ENCODE results near the gene UHMK1.

Gene UHMK1

DNA sequence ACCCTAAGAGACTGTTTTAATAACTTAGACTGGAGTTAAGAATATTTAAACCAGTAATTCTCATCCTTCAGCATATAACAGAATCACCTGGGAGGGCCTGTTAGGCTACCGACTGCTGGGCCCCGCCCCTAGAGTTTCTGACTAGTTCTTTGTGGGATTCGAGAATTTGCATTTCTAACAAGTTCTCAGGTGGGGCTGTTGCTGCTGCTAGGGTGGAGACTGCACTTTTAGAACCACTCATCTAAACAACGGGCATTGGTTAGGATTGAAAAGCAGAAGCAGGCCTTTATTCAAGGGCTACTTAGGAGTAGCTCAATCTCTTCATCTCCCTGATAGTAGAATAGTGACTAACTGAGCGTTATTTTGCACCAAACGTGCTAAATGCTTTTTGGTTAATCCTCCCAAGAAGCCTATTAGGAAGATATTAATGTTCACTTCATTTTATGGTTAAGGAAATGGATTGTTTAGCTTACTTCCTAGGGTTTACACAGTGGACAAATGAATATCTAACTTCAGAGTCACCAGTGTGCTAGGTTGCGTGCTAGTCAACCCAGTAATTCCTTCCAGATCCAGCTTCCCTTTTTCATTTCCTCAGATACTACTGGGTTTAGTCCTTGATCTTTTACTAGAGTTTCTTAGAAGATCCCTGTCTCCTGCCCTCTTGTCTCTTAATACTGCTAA lies 32.8 kb downstream of the UHMK1 start:
- no peak for DNase-seq (ENCODE audit: low read depth in 2 of 2)

GRCh38 chr1:162530988-162531319 lies 33.3 kb downstream of the UHMK1 start:
- DNase-seq (ENCODE audit: low read depth in 2 of 2) = no peak

DNA sequence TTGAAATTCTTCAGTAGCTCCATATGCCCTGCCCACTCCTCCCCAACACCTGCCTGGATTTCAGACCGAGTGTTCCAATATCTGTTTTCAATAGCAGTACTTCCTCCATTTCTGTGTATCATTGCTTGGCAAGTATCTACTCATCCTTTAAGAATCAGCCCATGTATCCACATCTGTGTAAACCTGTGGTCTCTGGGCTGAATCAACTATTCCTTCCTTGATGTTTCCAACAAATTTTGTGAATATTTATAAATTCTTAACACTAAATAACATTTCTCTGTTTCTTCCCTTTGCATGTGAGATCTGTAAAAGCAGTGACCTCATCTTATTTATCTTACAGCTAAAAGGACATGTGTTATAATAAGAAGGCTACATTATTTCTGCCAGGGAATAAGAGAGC lies 37.9 kb downstream of the UHMK1 start:
- DNase-seq (ENCODE audit: low read depth in 2 of 2) = no peak

DNA sequence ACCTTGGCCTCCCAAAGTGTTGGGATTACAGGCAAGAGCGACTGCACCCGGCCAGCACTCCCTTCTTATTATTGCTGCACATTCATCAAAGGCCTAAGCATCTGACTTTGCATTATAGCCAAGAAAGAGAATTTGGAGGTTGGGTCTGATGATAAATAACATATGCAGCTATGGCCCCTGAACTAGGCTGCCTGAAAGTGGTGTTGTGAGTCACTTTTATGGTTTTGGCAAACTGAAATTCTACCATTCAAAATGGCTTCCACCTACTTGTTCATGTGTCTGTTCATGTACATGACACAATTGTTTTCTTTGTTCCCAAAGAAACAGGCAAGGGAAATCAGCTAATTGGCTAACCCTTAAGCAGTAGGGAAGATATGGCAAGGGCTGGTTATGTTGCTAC lies 38.9 kb downstream of the UHMK1 start:
- DNase-seq (ENCODE audit: low read depth in 2 of 2) = no peak

DNA sequence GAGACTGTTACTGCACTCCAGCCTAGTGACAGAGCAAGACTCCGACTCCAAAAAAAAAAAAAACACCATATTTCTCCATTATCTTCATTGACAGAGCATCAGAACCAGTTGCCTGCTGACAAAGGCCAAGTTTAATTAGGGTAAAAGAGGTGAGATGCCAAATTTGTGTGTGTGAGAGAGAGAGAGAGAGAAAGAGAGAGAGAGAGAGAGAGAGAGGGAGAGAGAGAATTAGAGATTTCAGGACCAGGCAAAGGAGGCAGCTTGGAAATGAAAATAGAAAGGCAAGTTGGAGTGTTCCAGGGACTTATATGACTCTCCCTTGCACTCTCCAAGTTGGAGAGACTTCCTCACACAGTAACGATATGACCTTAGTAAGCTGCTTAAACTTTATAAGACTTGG lies 39.6 kb downstream of the UHMK1 start:
- no peak for DNase-seq (ENCODE audit: low read depth in 2 of 2)

- no peak for DNase-seq (ENCODE audit: low read depth in 2 of 2)
Measured at GRCh38 chr1:162538815-162539431, 41.3 kb downstream of the UHMK1 start.

- DNase-seq (ENCODE audit: low read depth in 2 of 2) = no peak
Measured at GRCh38 chr1:162541619-162542141, 44.1 kb downstream of the UHMK1 start.

DNA sequence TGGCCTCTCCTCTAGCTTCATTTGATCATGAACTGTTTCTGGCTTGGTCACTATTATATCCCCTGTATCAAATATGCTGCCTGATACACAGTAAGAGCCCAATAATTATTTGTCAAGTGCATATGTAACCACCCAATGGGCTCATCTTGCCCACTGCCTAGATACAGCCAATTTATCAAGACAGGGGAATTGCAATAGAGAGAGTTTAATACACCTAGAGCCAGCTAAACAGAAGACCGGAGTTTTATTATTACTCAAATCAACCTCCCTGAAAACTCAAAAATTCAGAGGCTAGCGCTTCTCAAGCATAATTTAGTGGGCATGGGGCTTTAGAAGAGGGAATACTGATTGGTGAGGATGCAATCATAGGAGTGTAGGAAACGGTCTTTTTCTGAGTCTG lies 45.6 kb downstream of the UHMK1 start:
- DNase-seq (ENCODE audit: low read depth in 2 of 2) = no peak

DNA sequence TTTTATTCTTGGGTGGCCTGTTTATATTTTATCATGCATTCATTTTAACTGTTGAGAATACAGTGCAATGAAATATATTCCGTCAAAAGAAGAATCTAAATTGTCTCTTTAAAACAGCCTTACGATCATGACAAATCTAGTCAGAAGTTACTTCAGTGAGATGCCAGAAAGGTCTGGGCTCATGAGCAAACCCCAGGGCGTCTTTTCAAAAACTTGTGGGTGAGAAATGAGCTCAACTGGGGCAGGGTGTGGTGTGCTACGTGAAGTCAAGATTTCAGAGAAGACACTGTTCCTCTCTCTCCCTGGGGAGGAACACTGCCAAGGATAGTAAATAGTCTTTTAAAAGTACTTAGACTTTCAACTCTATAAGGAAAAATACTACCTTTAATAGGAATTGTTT lies 50.6 kb downstream of the UHMK1 start:
- no peak for DNase-seq (ENCODE audit: low read depth in 2 of 2)

DNA sequence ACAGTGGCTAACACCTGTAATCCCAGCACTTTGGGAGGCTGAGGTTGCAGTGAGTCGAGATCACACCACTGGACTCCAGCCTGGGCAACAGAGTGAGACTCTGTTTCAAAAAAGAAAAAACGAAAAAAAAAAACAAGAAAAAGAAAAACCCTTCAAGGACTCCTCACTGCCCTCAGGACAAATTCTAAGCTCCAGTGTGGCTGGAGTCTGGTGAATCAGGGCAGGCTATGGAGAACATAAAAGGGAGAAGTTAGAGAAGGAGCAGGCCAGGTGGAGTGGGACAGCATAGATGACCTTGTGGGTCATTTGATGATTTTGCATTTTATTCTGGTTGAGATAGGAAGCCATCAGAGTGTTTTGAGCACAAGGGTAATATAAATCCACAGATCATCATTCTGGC lies 51.4 kb downstream of the UHMK1 start:
- DNase-seq (ENCODE audit: low read depth in 2 of 2) = no peak

GRCh38 chr1:162550925-162551324 lies 53.3 kb downstream of the UHMK1 start:
- DNase-seq (ENCODE audit: low read depth in 2 of 2) = no peak

- no peak for DNase-seq (ENCODE audit: low read depth in 2 of 2)
Measured at GRCh38 chr1:162551969-162552683, 54.5 kb downstream of the UHMK1 start.

- DNase-seq (ENCODE audit: low read depth in 2 of 2) = no peak
Measured at GRCh38 chr1:162552684-162553252, 55.1 kb downstream of the UHMK1 start.

DNA sequence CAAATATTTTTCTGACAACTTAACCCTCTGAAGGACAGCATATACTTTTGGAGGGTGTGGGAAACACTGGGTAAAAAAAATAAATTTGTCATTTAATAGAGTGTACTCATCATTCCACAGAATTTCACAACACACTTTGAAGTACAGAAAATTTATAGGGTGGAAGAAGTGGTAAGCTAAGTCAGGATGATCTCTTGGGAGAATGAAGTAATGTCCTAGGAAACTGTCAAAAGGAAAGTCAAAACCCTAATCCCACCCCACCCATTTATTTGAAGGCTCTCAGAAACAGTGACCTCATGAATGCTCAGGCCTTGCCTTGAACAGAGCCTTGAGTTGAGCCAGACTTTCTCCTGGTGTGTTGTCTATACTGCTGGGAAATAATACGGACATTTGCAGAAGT lies 56.6 kb downstream of the UHMK1 start:
- no peak for DNase-seq (ENCODE audit: low read depth in 2 of 2)

DNA sequence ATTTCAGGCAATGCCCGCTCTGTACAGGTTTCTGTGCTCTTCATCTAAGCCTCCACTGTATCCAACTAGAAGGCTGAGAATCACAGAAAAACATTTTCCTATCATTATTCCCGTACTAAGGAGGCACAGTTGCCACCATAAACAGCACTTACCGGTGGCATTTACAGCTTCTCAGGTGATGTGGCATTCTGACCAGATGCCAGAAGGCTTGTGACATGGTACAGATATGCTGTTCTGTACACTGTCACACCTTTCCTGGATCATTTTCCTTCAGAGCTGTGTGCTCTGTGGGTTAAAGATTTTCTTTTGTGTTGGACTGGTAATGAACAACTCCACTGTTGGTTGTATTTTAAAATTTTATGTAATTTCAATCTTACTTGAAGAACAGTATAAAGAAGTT lies 59.9 kb downstream of the UHMK1 start:
- no peak for DNase-seq (ENCODE audit: low read depth in 2 of 2)

GRCh38 chr1:162560303-162561036 lies 62.9 kb downstream of the UHMK1 start:
- no peak for DNase-seq (ENCODE audit: low read depth in 2 of 2)

GRCh38 chr1:162561037-162561615 lies 63.5 kb downstream of the UHMK1 start:
- peak; percentile 95 to 99 for DNase-seq (ENCODE audit: low read depth in 2 of 2)

DNA sequence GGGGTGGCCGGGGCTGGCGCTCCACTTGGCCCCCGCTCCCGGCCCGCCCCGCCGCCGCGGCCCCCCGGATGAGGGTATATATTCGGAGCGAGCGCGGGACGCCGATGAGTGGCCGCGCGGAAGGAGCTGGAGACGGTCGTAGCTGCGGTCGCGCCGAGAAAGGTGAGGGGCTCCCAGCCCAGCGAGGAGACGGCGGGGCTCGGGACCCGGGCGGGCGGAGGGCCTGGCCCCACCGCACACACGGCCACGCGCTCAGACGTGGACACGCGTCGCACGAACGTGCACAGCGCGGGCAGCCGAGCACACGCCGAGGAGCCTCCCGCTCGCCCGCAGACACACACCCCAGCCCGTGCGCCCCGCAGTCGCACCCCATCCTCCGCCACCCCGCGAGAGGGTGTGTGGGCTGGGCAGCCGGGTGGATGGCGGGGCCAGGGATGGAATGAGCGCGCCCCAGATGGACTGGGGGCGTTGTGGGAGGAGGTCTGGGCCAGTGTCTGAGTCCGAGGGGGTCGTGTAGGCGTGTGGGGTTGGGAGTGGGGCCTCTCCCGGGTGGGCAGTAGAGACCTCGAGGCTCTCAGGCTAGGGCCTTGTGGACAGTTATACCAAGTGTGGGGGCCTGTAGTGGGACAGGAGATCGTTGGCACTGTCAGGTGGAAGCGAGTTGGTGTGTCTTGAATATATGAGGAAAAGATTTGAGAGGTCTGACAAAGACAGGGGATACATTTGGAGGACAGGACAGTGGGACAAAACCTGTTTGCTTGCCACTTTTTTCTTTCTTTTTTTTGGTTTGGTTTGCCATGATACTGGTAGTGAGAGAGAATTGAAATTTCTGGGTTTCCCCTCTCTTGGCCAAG lies 64.2 kb downstream of the UHMK1 start, which contains the start of gene UAP1:
UAP1 (plus strand) TSS at position 107 of the 854 bp plus-strand sequence. CDS start 4,347 bp downstream, outside the sequence.
- no peak for DNase-seq (ENCODE audit: low read depth in 2 of 2)

DNA sequence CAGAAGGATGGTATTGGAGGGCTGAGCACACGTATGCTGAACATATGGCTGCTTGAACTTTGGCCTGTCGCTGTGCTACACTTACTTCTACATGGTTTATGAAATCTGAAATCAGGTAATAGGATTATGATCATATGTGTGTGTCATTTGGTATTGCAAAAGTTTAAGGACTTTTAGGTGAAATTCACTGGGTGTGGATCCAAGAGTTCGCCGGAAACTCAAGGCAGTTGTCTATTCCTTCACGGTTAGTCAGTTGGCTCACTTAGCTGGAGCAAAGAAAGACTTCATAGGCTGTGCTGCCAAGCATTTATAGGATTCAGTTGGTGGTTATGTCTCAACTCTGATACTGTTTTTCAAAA lies 64.8 kb downstream of the UHMK1 start:
- DNase-seq (ENCODE audit: low read depth in 2 of 2) = no peak

DNA sequence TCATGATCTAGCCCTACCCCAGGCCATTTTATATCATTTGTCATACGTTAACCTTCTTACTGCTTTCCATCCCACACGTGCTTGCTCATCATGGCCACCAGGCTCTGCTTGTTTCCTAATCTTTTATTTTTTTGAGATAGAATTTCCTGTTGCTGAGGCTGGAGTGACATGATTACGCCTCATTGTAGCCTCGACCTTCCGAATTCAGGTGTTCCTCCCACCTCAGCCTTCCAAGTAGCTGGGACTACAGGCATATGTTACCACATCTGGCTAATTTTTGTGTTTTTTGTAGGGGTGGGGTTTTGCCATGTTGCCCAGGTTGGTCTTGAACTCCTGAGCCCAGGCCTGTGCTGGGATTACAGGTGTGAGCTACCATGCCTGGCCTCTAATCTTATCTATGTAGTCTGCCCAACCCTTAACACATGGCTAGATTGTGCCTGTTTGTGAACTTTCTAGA lies 67.2 kb downstream of the UHMK1 start:
- DNase-seq (ENCODE audit: low read depth in 2 of 2) = no peak

DNA sequence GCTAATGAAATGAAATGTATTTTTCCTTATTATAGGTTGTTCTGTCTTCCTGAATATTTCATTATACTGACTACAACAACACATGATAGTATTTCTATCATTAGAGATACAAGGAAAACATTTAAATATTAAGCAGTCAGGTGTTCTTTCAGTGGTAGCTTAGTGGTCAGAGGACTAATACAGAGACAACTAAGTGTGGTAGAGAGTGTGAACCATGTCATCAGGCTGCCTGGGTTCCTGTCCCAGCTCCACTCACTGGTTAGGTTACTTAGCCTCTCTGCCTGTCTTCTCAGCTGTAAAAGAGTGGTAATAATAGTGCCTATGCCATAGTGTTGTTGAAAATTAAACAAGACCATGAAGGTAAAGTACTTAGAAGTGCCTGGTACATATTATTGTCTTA lies 67.8 kb downstream of the UHMK1 start:
- DNase-seq (ENCODE audit: low read depth in 2 of 2) = no peak

All from stimulated activated CD4-positive, alpha-beta T cell treated with anti-CD3 and anti-CD28 coated beads, Interleukin-1b, Interleukin-23, amount 100 ng/mL, for 1 hour (primary cell).